ENCODE measurements around the gene PIGR.
A peak's percentile ranks its signal among the peaks of the same experiment; 100 is the strongest.

The PIGR gene

GRCh38 chr1:206916000-206916709 lies 30.1 kb downstream of the PIGR start:
- DNase-seq: no peak
- in situ Hi-C loops (cut with HindIII; ENCODE audit: low pct_ligation_motif_present, low pct_unique_long_range_greater_than_20kb, low sequenced_read_pairs): no loop called here

GRCh38 chr1:206915030-206915735 lies 31.1 kb downstream of the PIGR start:
- no peak for DNase-seq
- in situ Hi-C loops (cut with HindIII; ENCODE audit: low pct_ligation_motif_present, low pct_unique_long_range_greater_than_20kb, low sequenced_read_pairs): no loop called here

- no peak for DNase-seq
- in situ Hi-C loops (cut with HindIII; ENCODE audit: low pct_ligation_motif_present, low pct_unique_long_range_greater_than_20kb, low sequenced_read_pairs): no loop called here
These were observed 32.3 kb downstream of the PIGR start for GRCh38 chr1:206913766-206914537.

GRCh38 chr1:206912445-206913095 lies 33.7 kb downstream of the PIGR start:
- DNase-seq: peak; percentile 82

GRCh38 chr1:206911064-206911663 lies 35.1 kb downstream of the PIGR start:
- in situ Hi-C loops (cut with HindIII; ENCODE audit: low pct_ligation_motif_present, low pct_unique_long_range_greater_than_20kb, low sequenced_read_pairs): no loop called here
- DNase-seq: peak; percentile 68

More at GRCh38 chr1:206912445-206913095, 33.7 kb downstream of the PIGR start:
- in situ Hi-C loops (cut with HindIII; ENCODE audit: low pct_ligation_motif_present, low pct_unique_long_range_greater_than_20kb, low sequenced_read_pairs): no loop called here

GRCh38 chr1:206909883-206910318 lies 36.4 kb downstream of the PIGR start:
- in situ Hi-C loops (cut with HindIII; ENCODE audit: low pct_ligation_motif_present, low pct_unique_long_range_greater_than_20kb, low sequenced_read_pairs): no loop called here
- no peak for DNase-seq

- in situ Hi-C loops (cut with HindIII; ENCODE audit: low pct_ligation_motif_present, low pct_unique_long_range_greater_than_20kb, low sequenced_read_pairs): no loop called here
- DNase-seq: peak; percentile 27
These were observed 36.9 kb downstream of the PIGR start for GRCh38 chr1:206909161-206909882.

- no peak for DNase-seq
- in situ Hi-C loops (cut with HindIII; ENCODE audit: low pct_ligation_motif_present, low pct_unique_long_range_greater_than_20kb, low sequenced_read_pairs): no loop called here
These were observed 38.2 kb downstream of the PIGR start for GRCh38 chr1:206908038-206908437.

- DNase-seq: no peak
- in situ Hi-C loops (cut with HindIII; ENCODE audit: low pct_ligation_motif_present, low pct_unique_long_range_greater_than_20kb, low sequenced_read_pairs): no loop called here
These were observed 38.8 kb downstream of the PIGR start for GRCh38 chr1:206907304-206907991.

GRCh38 chr1:206905295-206906164 lies 40.7 kb downstream of the PIGR start:
- peak; percentile 78 for DNase-seq
- in situ Hi-C loops (cut with HindIII; ENCODE audit: low pct_ligation_motif_present, low pct_unique_long_range_greater_than_20kb, low sequenced_read_pairs): no loop called here

- in situ Hi-C loops (cut with HindIII; ENCODE audit: low pct_ligation_motif_present, low pct_unique_long_range_greater_than_20kb, low sequenced_read_pairs): no loop called here
- DNase-seq: no peak
These were observed 41.7 kb downstream of the PIGR start for GRCh38 chr1:206904423-206905142.

GRCh38 chr1:206903687-206904086 lies 42.6 kb downstream of the PIGR start:
- no peak for DNase-seq
- in situ Hi-C loops (cut with HindIII; ENCODE audit: low pct_ligation_motif_present, low pct_unique_long_range_greater_than_20kb, low sequenced_read_pairs): no loop called here

- DNase-seq: no peak
- in situ Hi-C loops (cut with HindIII; ENCODE audit: low pct_ligation_motif_present, low pct_unique_long_range_greater_than_20kb, low sequenced_read_pairs): no loop called here
These were observed 43.6 kb downstream of the PIGR start for GRCh38 chr1:206902702-206903101.

- no peak for DNase-seq
- in situ Hi-C loops (cut with HindIII; ENCODE audit: low pct_ligation_motif_present, low pct_unique_long_range_greater_than_20kb, low sequenced_read_pairs): no loop called here
These were observed 44.3 kb downstream of the PIGR start for GRCh38 chr1:206901944-206902343.

- no peak for DNase-seq
- in situ Hi-C loops (cut with HindIII; ENCODE audit: low pct_ligation_motif_present, low pct_unique_long_range_greater_than_20kb, low sequenced_read_pairs): no loop called here
These were observed 46.1 kb downstream of the PIGR start for GRCh38 chr1:206900149-206900548.

GRCh38 chr1:206899717-206900116 lies 46.5 kb downstream of the PIGR start:
- DNase-seq: no peak
- in situ Hi-C loops (cut with HindIII; ENCODE audit: low pct_ligation_motif_present, low pct_unique_long_range_greater_than_20kb, low sequenced_read_pairs): no loop called here
